Measurements from ENCODE around the gene GNG12.

GRCh38 chr1:67834246-67834877, 1.1 kb upstream of the GNG12 start:
- TF ChIP-seq JUNB (CRISPR knock-in tag; conservative IDR thresholded peaks at IDR 0.05) (no peak), MAX (CRISPR knock-in tag; IDR thresholded peaks at IDR 0.05) (no peak), NRF1 (conservative IDR thresholded peaks at IDR 0.05 in 1 of 2, IDR thresholded peaks at IDR 0.05 in 1 of 2) (no peak), ZNF184 (CRISPR knock-in tag; IDR thresholded peaks at IDR 0.05) (no peak), SMAD1 (IDR thresholded peaks at IDR 0.05; ENCODE audit: low read depth, low read length, partially characterized antibody) (no peak), ZNF134 (CRISPR knock-in tag; conservative IDR thresholded peaks at IDR 0.05) (no peak), CTCF (IDR thresholded peaks at IDR 0.05 in 2 of 3, conservative IDR thresholded peaks at IDR 0.05 in 1 of 3; ENCODE audit: insufficient read depth in 2 of 3, low read depth in 1 of 3, low read length in 3 of 3) (no peak), POLR2AphosphoS5 (IDR thresholded peaks at IDR 0.05; ENCODE audit: control insufficient read depth, insufficient read depth, low read depth, low read length) (no peak), ZNF76 (CRISPR knock-in tag; IDR thresholded peaks at IDR 0.05; ENCODE audit: borderline replicate concordance) (no peak), SP1 (CRISPR knock-in tag; IDR thresholded peaks at IDR 0.05) (no peak)

All from K562 (cell line).